HepG2 (cell line): ENCODE data around the gene CDIP1. TPM values are rescaled to one million over a fixed set of nuclear protein-coding genes. Genes with fewer than 3 reads are reported as not detected.
A peak's percentile ranks its signal among the peaks of the same experiment; 100 is the strongest.

Experiments
- JUND ChIP-seq: sonication (generic); formaldehyde crosslinking; IDR thresholded peaks from 2 replicates; pipeline ENCODE4 v1.8.0; 2022; ENCODE audit warnings: mild to moderate bottlenecking, missing genetic modification reagents
- MAFG ChIP-seq: sonication (generic); formaldehyde crosslinking; IDR thresholded peaks from 2 replicates; pipeline ENCODE4 v1.5.1; 2020; ENCODE audit warnings: mild to moderate bottlenecking, missing genetic modification reagents
- NR2F1 ChIP-seq, 2 experiments: fragments of 450-650 bp in 1 of 2; formaldehyde crosslinking in 1 of 2; IDR thresholded peaks; 2 replicates each; pipeline versions ENCODE4 v1.5.0 to v1.6.1; 2016 to 2020; ENCODE audit warnings: mild to moderate bottlenecking in 1 of 2, missing compliant biosample characterization in 1 of 2, missing genetic modification reagents in 1 of 2, moderate library complexity in 1 of 2
- RAD21 ChIP-seq: fragments of 450-650 bp; formaldehyde crosslinking; IDR thresholded peaks from 2 replicates; pipeline ENCODE4 v1.5.0; 2020; ENCODE audit warnings: mild to moderate bottlenecking
- SMC3 ChIP-seq: IDR thresholded peaks from 2 replicates; pipeline ENCODE4 v1.6.1; 2011; ENCODE audit warnings: low read length, improper control_type of control experiment
- ZNF17 ChIP-seq: sonication (generic); formaldehyde crosslinking; IDR thresholded peaks from 2 replicates; pipeline ENCODE4 v1.5.0; 2020; ENCODE audit warnings: mild to moderate bottlenecking, missing genetic modification reagents
- ZNF501 ChIP-seq: sonication (generic); formaldehyde crosslinking; IDR thresholded peaks from 2 replicates; pipeline ENCODE4 v1.5.1; 2020; ENCODE audit warnings: mild to moderate bottlenecking, moderate library complexity, missing genetic modification reagents
- ZNF687 ChIP-seq: sonication (generic); formaldehyde crosslinking; IDR thresholded peaks from 2 replicates; pipeline ENCODE4 v1.5.1; 2020; ENCODE audit warnings: mild to moderate bottlenecking, missing genetic modification reagents, moderate library complexity
- ZNF770 ChIP-seq: sonication (generic); formaldehyde crosslinking; IDR thresholded peaks from 2 replicates; pipeline ENCODE4 v1.5.0; 2020; ENCODE audit warnings: mild to moderate bottlenecking, missing genetic modification reagents
- polyA plus RNA-seq, 8 experiments: library from polyadenylated mRNA; depleted of rRNA in 3 of 8; stranded (reverse) in 7 of 8; unstranded in 1 of 8; fragments of >200 nt; fragmentation: Illumina TruSeq in 4 of 8; extraction: Trizol in 4 of 8; gene quantifications; 2 replicates each; pipeline versions ENCODE4 v1.2.1 to v1.2.3, GENCODE V29; 2011 to 2016; ENCODE audit warnings: low read depth in 4 of 8, missing spikeins in 1 of 8, mixed read lengths in 1 of 8; ENCODE audit not compliant: insufficient read depth in 1 of 8
- total RNA-seq, 5 experiments: library from RNA; depleted of rRNA; stranded (reverse); fragments of >200 nt; fragmentation: Illumina TruSeq; extraction: Trizol; gene quantifications; 2 replicates each; pipeline ENCODE4 v1.2.3, GENCODE V29; 2016; ENCODE audit warnings: low read depth in 1 of 5
- TF ChIP-seq, protein P1 (sequence below): sonication (generic); formaldehyde crosslinking; IDR thresholded peaks from 2 replicates; pipeline ENCODE4 v1.4.0; 2020; ENCODE audit warnings: missing genetic modification reagents, borderline replicate concordance
- TF ChIP-seq, protein P2 (sequence below): sonication (generic); formaldehyde crosslinking; IDR thresholded peaks from 2 replicates; pipeline ENCODE4 v1.8.0; 2022; ENCODE audit warnings: missing genetic modification reagents, mild to moderate bottlenecking, borderline replicate concordance

The CDIP1 gene
- total and polyA plus RNA-seq, 2 of the 13 experiments (the other 11 are each of a cell fraction or from before 2014, with no cell fraction given): 31.2 to 56.7 TPM

GRCh38 chr16:4517812-4518680 lies 20.5 kb downstream of the CDIP1 start (continued):
- peak; percentile 20; the same call in 1 of the 2 replicates for TF ChIP-seq ZNF687 (CRISPR knock-in tag)
- no peak for TF ChIP-seq ZNF17
- TF ChIP-seq, protein P1, sequence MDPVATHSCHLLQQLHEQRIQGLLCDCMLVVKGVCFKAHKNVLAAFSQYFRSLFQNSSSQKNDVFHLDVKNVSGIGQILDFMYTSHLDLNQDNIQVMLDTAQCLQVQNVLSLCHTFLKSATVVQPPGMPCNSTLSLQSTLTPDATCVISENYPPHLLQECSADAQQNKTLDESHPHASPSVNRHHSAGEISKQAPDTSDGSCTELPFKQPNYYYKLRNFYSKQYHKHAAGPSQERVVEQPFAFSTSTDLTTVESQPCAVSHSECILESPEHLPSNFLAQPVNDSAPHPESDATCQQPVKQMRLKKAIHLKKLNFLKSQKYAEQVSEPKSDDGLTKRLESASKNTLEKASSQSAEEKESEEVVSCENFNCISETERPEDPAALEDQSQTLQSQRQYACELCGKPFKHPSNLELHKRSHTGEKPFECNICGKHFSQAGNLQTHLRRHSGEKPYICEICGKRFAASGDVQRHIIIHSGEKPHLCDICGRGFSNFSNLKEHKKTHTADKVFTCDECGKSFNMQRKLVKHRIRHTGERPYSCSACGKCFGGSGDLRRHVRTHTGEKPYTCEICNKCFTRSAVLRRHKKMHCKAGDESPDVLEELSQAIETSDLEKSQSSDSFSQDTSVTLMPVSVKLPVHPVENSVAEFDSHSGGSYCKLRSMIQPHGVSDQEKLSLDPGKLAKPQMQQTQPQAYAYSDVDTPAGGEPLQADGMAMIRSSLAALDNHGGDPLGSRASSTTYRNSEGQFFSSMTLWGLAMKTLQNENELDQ (CRISPR knock-in tag): peak; percentile 42; the same call in 1 of the 2 replicates
- no peak for TF ChIP-seq NR2F1 (CRISPR knock-in tag; IDR thresholded peaks at IDR 0.05)
- peak; percentile 79 for TF ChIP-seq RAD21
- TF ChIP-seq MAFG (CRISPR knock-in tag): no peak
- no peak for TF ChIP-seq ZNF770 (CRISPR knock-in tag)
- TF ChIP-seq JUND: no peak
- TF ChIP-seq, protein P2, sequence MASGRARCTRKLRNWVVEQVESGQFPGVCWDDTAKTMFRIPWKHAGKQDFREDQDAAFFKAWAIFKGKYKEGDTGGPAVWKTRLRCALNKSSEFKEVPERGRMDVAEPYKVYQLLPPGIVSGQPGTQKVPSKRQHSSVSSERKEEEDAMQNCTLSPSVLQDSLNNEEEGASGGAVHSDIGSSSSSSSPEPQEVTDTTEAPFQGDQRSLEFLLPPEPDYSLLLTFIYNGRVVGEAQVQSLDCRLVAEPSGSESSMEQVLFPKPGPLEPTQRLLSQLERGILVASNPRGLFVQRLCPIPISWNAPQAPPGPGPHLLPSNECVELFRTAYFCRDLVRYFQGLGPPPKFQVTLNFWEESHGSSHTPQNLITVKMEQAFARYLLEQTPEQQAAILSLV: no peak
- peak; percentile 44 for TF ChIP-seq SMC3
- peak; percentile 36; the same call in 1 of the 2 replicates for TF ChIP-seq ZNF501 (CRISPR knock-in tag)
- TF ChIP-seq, all 625 proteins: peak for 10
